ENCODE data around the gene GSTM1. TPM values are rescaled to one million over a fixed set of nuclear protein-coding genes. Genes with fewer than 3 reads are reported as not detected.

The GSTM1 gene
- total RNA-seq, 4 donors from 2014 or later, result 93.7 TPM; not detected in 3

DNA sequence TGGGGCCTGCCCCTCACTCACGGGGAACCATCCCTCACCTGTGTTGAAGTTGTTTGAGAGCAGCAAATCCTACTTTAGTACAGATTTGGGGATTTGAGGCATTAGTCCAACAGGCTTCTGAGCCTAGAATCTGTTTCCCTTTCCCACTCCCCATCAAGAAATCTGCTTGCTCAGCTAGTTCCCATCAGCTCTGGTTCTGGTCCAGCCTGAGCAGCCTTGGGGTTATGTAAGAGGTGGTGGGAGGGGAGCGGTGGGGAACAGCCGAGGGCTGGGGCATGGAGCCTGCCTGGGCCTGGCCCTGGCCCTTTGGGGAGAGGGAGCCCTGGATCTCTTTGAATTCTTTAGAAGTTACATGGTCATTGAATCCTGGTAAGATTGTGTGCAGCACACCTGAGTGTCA lies 28.5 kb downstream of the GSTM1 start:
- no peaks in the 10 kb centered on the region for H3K4me1 ChIP-seq
- H3K9me3 ChIP-seq, result no peaks in the 10 kb centered on the region
- H3K36me3 ChIP-seq, result no peaks in the 10 kb centered on the region
- no peak for DNase-seq
- no peak for TF ChIP-seq CTCF (IDR thresholded peaks at IDR 0.05)
- TF ChIP-seq POLR2A (IDR thresholded peaks at IDR 0.05), result no peak
- no peaks in the 10 kb centered on the region for H3K27me3 ChIP-seq
- H3K27ac ChIP-seq, result no peak overlapping the region
- no peak overlapping the region for H3K4me3 ChIP-seq

- H3K27ac ChIP-seq, result no peak overlapping the region
- H3K36me3 ChIP-seq, result no peaks in the 10 kb centered on the region
- H3K4me1 ChIP-seq, result no peaks in the 10 kb centered on the region
- no peaks in the 10 kb centered on the region for H3K27me3 ChIP-seq
- DNase-seq, result no peak
- H3K9me3 ChIP-seq, result no peaks in the 10 kb centered on the region
- no peak overlapping the region for H3K4me3 ChIP-seq
- TF ChIP-seq CTCF (IDR thresholded peaks at IDR 0.05) (no peak), POLR2A (IDR thresholded peaks at IDR 0.05) (no peak)
These were observed 29.0 kb downstream of the GSTM1 start for GRCh38 chr1:109716570-109717090.

DNA sequence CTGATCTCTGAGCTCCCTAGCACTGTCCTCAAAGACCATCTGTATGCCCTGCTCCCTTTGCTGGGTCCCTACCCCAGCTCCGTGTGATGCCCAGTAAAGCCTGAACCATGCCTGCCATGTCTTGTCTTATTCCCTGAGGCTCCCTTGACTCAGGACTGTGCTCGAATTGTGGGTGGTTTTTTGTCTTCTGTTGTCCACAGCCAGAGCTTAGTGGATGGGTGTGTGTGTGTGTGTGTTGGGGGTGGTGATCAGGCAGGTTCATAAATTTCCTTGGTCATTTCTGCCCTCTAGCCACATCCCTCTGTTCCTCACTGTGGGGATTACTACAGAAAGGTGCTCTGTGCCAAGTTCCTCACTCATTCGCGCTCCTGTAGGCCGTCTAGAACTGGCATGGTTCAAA lies 30.1 kb downstream of the GSTM1 start:
- Histone ChIP-seq H3K9me3 (no peaks in the 10 kb centered on the region), H3K4me1 (no peaks in the 10 kb centered on the region), H3K36me3 (no peaks in the 10 kb centered on the region), H3K27ac (no peak overlapping the region), H3K4me3 (no peak overlapping the region), H3K27me3 (no peaks in the 10 kb centered on the region)
- DNase-seq, result no peak
- no peak for TF ChIP-seq POLR2A (IDR thresholded peaks at IDR 0.05)
- no peak for TF ChIP-seq CTCF (IDR thresholded peaks at IDR 0.05)

GRCh38 chr1:109718495-109718894 lies 30.9 kb downstream of the GSTM1 start:
- H3K4me3 ChIP-seq, result no peak overlapping the region
- no peaks in the 10 kb centered on the region for H3K9me3 ChIP-seq
- no peaks in the 10 kb centered on the region for H3K36me3 ChIP-seq
- TF ChIP-seq POLR2A (IDR thresholded peaks at IDR 0.05) (no peak), CTCF (IDR thresholded peaks at IDR 0.05) (peak in 3 of 6 experiments; percentile 49 to 61 (median 51))
- no peaks in the 10 kb centered on the region for H3K27me3 ChIP-seq
- no peak for DNase-seq
- H3K4me1 ChIP-seq, result no peaks in the 10 kb centered on the region
- no peak overlapping the region for H3K27ac ChIP-seq

DNA sequence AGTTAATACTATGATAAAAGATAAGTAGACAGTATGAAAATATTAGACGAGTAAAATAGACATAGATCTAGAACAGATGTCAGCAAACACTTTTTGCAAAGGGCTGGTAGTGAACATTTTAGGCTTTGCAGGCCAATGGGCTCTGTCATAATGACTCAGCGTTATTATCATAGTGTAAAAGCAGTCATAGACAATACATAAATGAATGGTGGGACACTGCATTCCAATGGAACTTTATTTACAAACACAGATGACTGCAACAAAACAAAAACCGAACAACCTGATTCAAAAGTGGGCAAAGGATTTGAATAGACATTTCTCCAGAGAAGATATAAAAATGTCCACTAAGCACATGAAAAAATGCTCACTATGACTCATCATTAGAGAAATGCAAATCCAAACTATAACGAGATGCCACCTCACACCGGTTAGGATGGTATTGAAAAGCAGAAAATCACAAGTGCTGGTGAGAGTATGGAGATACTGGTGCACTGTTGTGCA lies 31.8 kb downstream of the GSTM1 start:
- TF ChIP-seq POLR2A (IDR thresholded peaks at IDR 0.05) (no peak), CTCF (IDR thresholded peaks at IDR 0.05) (no peak)
- Histone ChIP-seq H3K27ac (no peak overlapping the region), H3K36me3 (no peaks in the 10 kb centered on the region), H3K9me3 (no peaks in the 10 kb centered on the region), H3K4me3 (no peak overlapping the region), H3K4me1 (no peaks in the 10 kb centered on the region), H3K27me3 (no peaks in the 10 kb centered on the region)
- no peak for DNase-seq

DNA sequence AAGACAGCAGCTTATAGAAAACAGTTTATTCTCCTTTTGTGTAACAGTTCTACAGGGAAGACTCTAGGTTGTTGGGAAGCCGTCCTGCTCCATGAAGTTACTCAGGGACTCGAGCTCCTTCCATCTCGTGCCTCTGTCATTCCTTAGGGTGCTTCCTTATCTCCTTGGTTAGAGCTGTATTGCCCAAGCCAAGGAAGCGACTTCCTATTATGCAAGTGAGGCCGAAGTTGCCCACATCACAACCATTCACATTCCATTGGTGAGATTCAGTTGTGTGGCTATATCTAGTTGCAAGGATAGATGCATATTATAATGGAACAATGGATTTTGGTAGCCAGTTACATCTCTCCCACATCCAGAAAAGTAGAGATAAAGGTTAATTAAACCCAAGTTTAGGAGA lies 33.4 kb downstream of the GSTM1 start:
- TF ChIP-seq POLR2A (IDR thresholded peaks at IDR 0.05), result no peak
- TF ChIP-seq CTCF (IDR thresholded peaks at IDR 0.05), result no peak
- no peaks in the 10 kb centered on the region for H3K4me1 ChIP-seq
- no peak overlapping the region for H3K27ac ChIP-seq
- no peak overlapping the region for H3K4me3 ChIP-seq
- no peaks in the 10 kb centered on the region for H3K36me3 ChIP-seq
- DNase-seq, result no peak
- no peaks in the 10 kb centered on the region for H3K9me3 ChIP-seq
- no peaks in the 10 kb centered on the region for H3K27me3 ChIP-seq

Measured in Peyer's patch (tissue), 4 donors.